Stimulated activated CD4-positive, alpha-beta T cell treated with anti-CD3 and anti-CD28 coated beads, Interleukin-2, amount 100 ng/mL, for 4 hours (primary cell): Measurements from ENCODE around the gene UCK1.
A peak's percentile ranks its signal among the peaks of the same experiment; 100 is the strongest.

Source experiments
- DNase-seq: peaks from one replicate; pipeline ENCODE4 v3.0.0-alpha.2; 2020; ENCODE audit warnings: low read depth

The UCK1 gene

DNA sequence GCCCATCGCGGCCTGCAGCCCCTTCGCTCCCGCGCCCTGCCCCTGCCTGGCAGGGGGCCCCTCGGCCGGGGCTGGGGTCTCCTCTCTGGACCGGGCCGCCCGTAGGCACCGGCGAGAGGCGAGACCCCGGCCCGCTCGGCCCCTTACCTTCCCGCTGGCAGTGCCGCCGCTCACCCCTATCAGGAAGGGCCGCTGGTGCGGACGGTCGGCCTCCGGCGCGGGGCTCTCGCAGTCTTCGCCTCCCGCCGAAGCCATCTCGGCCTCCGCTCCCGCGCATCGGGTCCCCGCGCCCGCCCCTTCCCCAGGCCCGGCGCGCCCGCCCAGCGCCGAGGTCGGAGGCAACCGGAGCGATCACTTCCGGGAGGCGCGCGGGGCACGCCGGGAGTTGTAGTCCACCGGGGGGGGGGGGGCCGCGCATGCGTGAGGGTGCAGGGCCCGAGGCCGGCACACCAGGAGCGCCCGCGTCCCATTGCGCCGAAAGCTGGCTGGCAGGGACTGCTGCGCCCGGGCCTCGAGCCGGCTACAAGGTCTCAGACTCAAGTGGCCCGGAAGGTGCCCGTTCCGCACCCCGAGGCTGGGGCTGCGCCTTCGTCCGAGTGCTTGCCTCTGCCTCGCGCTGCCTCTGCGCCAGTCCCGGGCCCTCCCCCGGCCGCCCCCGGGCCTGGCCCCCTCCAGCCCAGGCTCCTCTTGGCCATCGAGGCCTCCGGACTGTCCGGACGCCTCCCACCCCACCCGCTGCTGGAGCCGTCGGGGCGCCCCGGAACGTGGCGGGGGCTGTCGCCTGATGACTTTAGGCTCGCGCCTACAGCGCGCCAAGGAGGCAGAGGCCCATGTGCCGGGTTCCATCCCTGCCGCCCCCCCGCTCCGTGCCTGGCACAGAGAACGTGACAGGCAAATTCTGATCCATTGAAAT is at the start of gene UCK1:
UCK1 (minus strand) TSS at position 344 of the 913 bp plus-strand sequence; CDS start at position 255, 89 bp downstream.
- peak; percentile 66 for DNase-seq

- DNase-seq = no peak
These were observed 49.3 kb upstream of the UCK1 start for GRCh38 chr9:131580358-131580757.

- no peak for DNase-seq
These were observed 48.7 kb upstream of the UCK1 start for GRCh38 chr9:131579789-131580211.

- DNase-seq = peak; percentile 31
These were observed 47.9 kb upstream of the UCK1 start for GRCh38 chr9:131578731-131579504.

- no peak for DNase-seq
These were observed 47.0 kb upstream of the UCK1 start for GRCh38 chr9:131578021-131578420.

GRCh38 chr9:131577005-131578000 is 46.2 kb upstream of the UCK1 start:
- DNase-seq = no peak

GRCh38 chr9:131575946-131576853 is 45.1 kb upstream of the UCK1 start:
- no peak for DNase-seq

DNA sequence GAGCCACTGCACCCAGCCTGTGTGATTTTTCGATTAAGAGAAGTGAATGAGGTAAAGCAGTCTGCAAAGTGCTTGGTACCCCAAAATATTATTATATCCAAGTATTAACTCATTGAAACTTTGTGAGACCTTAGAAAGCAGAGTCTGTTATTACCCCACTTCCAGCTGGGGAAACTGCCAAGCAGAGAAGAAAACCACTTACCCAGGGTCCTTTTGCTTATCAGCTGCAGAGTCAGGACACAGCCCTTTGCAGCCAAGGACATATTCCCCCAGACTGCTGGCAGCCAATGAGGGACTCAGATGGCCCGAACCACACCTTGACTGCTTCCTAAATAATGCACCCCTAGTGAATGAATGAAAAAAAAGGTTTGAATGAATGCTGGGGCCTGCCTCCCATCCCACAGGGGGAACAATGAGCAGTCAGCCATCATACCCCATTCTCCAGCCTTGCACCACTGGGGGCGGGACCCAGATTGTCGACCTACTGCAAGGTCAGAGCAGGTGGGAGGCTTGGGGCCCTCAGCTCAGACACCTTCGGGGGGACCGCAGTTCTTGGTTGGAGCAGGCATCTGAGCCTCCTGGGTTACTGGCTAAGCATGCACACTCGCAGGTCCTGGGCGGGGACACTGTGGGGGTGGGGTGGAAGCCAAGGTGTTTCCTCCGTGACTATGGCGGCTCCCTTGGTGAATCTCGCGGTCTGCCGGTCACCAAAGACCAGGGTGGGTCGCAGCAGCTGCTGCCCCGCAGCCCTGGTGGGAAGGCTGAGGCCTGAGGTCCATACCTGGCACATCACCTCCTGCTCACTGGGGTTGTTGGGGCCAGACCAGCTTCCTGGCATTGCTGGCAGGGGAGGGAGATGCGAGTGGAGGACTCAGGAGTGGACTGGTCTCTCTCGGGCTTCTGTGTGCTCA is 43.9 kb upstream of the UCK1 start:
- DNase-seq = no peak

GRCh38 chr9:131567910-131568309 is 36.8 kb upstream of the UCK1 start:
- DNase-seq = no peak

DNA sequence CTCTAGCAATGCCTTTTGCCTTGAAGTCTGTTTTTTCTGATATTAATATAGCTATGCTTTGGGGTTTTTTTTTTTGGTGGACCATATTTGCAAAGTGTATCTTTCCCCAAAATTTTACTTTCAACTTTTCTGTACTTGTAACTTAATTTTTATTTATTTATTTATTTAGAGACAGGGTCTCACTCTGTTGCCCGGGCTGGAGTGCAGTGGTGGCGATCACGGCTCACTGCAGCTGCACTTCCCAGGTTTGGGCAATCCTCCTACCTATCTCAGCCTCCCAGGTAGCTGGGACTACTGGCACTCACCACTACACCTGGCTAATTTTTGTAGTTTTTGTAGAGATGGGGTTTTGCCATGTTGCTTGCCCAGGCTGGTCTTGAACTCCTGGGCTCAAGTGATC is 35.1 kb upstream of the UCK1 start:
- no peak for DNase-seq

DNA sequence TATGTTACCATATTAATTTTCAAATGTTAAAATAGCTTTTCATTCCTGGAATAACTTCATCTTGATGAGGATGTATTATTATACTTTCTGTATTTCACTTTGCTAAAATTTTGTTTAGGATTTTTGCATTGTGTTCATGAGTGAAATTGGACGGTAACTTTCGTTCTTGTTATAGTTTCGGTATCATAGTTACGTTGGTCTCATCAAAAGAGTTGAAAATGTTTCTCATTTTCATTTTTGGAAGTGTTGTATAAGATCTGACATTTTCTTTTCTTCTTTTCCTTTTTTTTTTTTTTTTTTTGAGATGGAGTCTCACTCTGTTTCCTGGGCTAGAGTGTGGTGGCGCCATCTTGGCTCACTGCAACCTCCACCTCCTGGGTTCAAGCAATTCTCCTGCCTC is 34.3 kb upstream of the UCK1 start:
- no peak for DNase-seq

GRCh38 chr9:131562032-131562959 is 31.2 kb upstream of the UCK1 start:
- DNase-seq = no peak

DNA sequence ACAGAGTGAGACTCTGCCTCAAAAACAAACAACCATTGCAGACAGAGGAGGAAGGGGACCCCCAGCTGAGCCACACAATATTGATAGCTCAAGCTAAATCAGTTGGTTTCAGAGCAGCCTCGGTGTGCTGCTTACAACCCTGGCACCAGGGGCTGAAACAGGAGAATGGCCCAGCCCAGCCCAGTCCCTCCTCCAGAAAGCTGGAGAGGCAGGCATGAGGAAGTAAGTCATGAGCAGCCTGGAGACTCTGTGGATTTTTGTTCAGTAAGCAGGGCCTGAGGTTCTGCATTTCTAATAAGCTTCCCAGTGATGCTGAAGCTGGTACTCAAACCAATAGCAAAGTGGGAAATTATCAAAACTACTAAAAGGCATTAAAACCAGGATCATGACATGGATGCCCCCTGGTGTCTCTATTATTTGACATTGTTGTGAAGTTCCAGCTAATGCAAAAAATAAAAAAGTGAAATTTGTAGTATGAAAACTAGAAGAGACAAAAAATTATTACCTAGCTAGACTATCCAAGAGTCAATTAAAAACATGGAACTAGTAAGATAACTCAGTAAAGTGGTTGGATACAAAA is 28.4 kb upstream of the UCK1 start:
- DNase-seq = no peak

- no peak for DNase-seq
These were observed 26.9 kb upstream of the UCK1 start for GRCh38 chr9:131557855-131558548.

DNA sequence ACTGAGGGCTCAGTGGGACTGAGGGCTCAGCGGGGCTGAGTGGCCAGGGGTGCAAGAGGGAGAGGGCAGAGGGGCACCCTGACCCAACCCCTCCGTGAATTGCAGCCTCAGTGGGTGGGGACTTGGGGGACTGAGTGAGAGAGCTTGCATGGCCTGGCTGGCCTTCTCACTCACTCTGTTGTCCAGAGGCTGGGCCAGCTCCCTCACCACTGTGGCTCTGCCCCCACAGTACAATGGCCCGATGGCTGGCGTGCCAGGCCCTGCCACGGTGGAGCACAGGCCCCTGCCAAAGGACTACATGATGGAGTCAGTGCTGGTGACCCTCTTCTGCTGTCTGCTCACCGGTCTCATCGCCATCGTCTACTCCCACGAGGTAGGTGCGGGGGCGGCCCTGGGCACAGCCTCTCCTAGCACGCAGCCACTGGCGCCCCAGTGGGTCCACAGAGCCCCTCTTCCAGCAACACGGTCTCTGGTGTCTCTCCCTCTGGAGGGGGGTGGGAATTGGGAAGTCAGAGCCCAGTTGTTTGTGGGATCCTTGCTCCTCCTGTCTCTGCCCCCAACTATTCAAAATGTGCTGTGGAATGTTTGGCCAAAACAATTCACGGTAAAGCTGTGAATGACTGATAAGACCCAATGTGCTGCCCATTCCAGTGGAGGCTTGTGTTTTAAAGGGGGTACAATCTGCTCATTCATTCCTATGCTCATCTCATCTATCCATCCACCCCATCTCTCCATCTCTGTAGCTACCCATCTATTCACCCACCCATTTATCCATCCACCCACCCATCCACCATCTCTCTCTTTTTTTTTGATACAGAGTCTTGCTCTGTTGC is 25.0 kb upstream of the UCK1 start:
- DNase-seq = no peak

GRCh38 chr9:131554843-131555351 is 23.8 kb upstream of the UCK1 start:
- DNase-seq = no peak
